IMR-90 (cell line): Measurements from ENCODE around the gene KRTAP5-6. TPM values are rescaled to one million over a fixed set of nuclear protein-coding genes. Genes with fewer than 3 reads are reported as not detected.

Source experiments
- ATAC-seq: fragments of 200-7000 bp; cut with Tn5 transposase; 2 replicates; pipeline ENCODE4 v1.9.1; 2020; ENCODE audit warnings: low read depth, mild to moderate bottlenecking, moderate library complexity
- BruUV-seq: library from RNA; stranded (reverse); fragments of 400-500 nt; replicated peaks from 2 replicates; lab custom pipeline; 2021; lab: Mats Ljungman, UMichigan
- CTCF ChIA-PET: fragments of 300-600 bp; formaldehyde crosslinking; extraction: SDS; loops from one replicate; lab custom pipeline; 2021; ENCODE audit warnings: antibody characterized with exemption; lab: Yijun Ruan, JAX
- POLR2A ChIA-PET: fragments of 300-600 bp; sonication (Branson Sonifier 250); formaldehyde crosslinking; loops from one replicate; lab custom pipeline; 2022; ENCODE audit warnings: antibody characterized with exemption; ENCODE audit not compliant: unreplicated experiment; lab: Charles Lee
- DNase-seq: peaks from one replicate; pipeline ENCODE4 v3.0.0; 2013
- H2AFZ ChIP-seq: replicated peaks from 2 replicates; pipeline ENCODE3; 2013; ENCODE audit warnings: low read length, mild to moderate bottlenecking; ENCODE audit not compliant: poor library complexity
- H2AK5ac ChIP-seq: 2 replicates; pipeline ENCODE4 v1.6.1; 2013; ENCODE audit warnings: low read depth, low read length, inconsistent platforms
- H2AK9ac ChIP-seq: replicated peaks from 2 replicates; pipeline ENCODE3; 2013; ENCODE audit warnings: mild to moderate bottlenecking, low read depth, low read length, moderate library complexity; ENCODE audit not compliant: poor library complexity
- H2BK120ac ChIP-seq: 2 replicates; pipeline ENCODE4 v1.6.1; 2013; ENCODE audit warnings: low read depth, low read length, inconsistent platforms
- H2BK15ac ChIP-seq: 3 replicates; pipeline ENCODE4 v1.6.1; 2013; ENCODE audit warnings: low read depth, low read length, inconsistent platforms
- H2BK20ac ChIP-seq: 2 replicates; pipeline ENCODE4 v1.6.1; 2013; ENCODE audit warnings: low read depth, mild to moderate bottlenecking, inconsistent platforms, low read length, moderate library complexity
- H2BK5ac ChIP-seq: 2 replicates; pipeline ENCODE4 v1.6.1; 2013; ENCODE audit warnings: mild to moderate bottlenecking, low read depth, low read length, inconsistent platforms; ENCODE audit not compliant: poor library complexity, severe bottlenecking
- H3K14ac ChIP-seq: replicated peaks from 2 replicates; pipeline ENCODE4 v1.6.1; 2013; ENCODE audit warnings: low read depth, low read length, inconsistent platforms
- H3K18ac ChIP-seq: 2 replicates; pipeline ENCODE4 v1.6.1; 2013; ENCODE audit warnings: low read depth, low read length, control low read depth
- H3K23ac ChIP-seq: 2 replicates; pipeline ENCODE4 v1.6.1; 2013; ENCODE audit warnings: low read depth, low read length, inconsistent platforms
- H3K27ac ChIP-seq: 2 replicates; pipeline ENCODE4 v1.5.1; 2013; ENCODE audit warnings: mild to moderate bottlenecking, control low read depth, low read length; ENCODE audit not compliant: insufficient read depth
- H3K27me3 ChIP-seq: 2 replicates; pipeline ENCODE4 v1.6.1; 2013; ENCODE audit warnings: low read length; ENCODE audit not compliant: control insufficient read depth, insufficient read depth
- H3K36me3 ChIP-seq: 2 replicates; pipeline ENCODE4 v1.6.1; 2013; ENCODE audit warnings: low read length, mixed read lengths; ENCODE audit not compliant: control insufficient read depth, insufficient read depth
- H3K4ac ChIP-seq: 2 replicates; pipeline ENCODE4 v1.6.1; 2013; ENCODE audit warnings: low read depth, low read length, inconsistent platforms
- H3K4me1 ChIP-seq: 2 replicates; pipeline ENCODE4 v1.6.1; 2013; ENCODE audit warnings: low read length, mixed read lengths; ENCODE audit not compliant: control insufficient read depth, insufficient read depth
- H3K4me2 ChIP-seq: 2 replicates; pipeline ENCODE4 v1.6.1; 2013; ENCODE audit warnings: low read depth, mild to moderate bottlenecking, control low read depth, low read length, moderate library complexity
- H3K4me3 ChIP-seq: 2 replicates; pipeline ENCODE4 v1.5.1; 2013; ENCODE audit warnings: low read depth, mild to moderate bottlenecking, control low read depth, low read length, moderate library complexity; ENCODE audit not compliant: insufficient read depth
- H3K56ac ChIP-seq: 2 replicates; pipeline ENCODE4 v1.6.1; 2013; ENCODE audit warnings: low read length, inconsistent platforms; ENCODE audit not compliant: insufficient read depth; ENCODE audit errors: extremely low read depth
- H3K79me1 ChIP-seq, 2 experiments: 2 replicates each; pipeline ENCODE4 v1.6.1; 2013; ENCODE audit warnings: low read length in 2 of 2, inconsistent platforms in 1 of 2, low read depth in 1 of 2
- H3K9ac ChIP-seq: 2 replicates; pipeline ENCODE4 v1.6.1; 2013; ENCODE audit warnings: low read depth, low read length, control low read depth
- H3K9me1 ChIP-seq: 2 replicates; pipeline ENCODE4 v1.6.1; 2013; ENCODE audit warnings: low read length, inconsistent platforms; ENCODE audit not compliant: insufficient read depth
- H3K9me3 ChIP-seq: 2 replicates; pipeline ENCODE4 v1.6.1; 2013; ENCODE audit warnings: low read length; ENCODE audit not compliant: control insufficient read depth, insufficient read depth
- H4K20me1 ChIP-seq: 2 replicates; pipeline ENCODE4 v1.6.1; 2013; ENCODE audit warnings: low read length, inconsistent platforms; ENCODE audit not compliant: insufficient read depth
- H4K5ac ChIP-seq: 2 replicates; pipeline ENCODE4 v1.6.1; 2013; ENCODE audit warnings: mild to moderate bottlenecking, low read depth, low read length, control low read depth
- H4K8ac ChIP-seq, 2 experiments: 2 replicates each; pipeline ENCODE4 v1.6.1; 2013; ENCODE audit warnings: low read depth in 2 of 2, low read length in 2 of 2, control low read depth in 1 of 2, inconsistent platforms in 1 of 2
- H4K91ac ChIP-seq: 2 replicates; pipeline ENCODE4 v1.6.1; 2013; ENCODE audit warnings: low read depth, low read length, inconsistent platforms; ENCODE audit not compliant: insufficient read depth
- BHLHE40 ChIP-seq: fragments of 150-350 bp; IDR thresholded peaks from 2 replicates; pipeline ENCODE4 v1.6.1; 2016; ENCODE audit warnings: mild to moderate bottlenecking, low read depth, low read length
- CHD1 ChIP-seq: IDR thresholded peaks from 2 replicates; pipeline ENCODE4 v1.6.1; 2012; ENCODE audit warnings: low read depth, low read length, improper control_type of control experiment
- FOS ChIP-seq: fragments of 150-350 bp; IDR thresholded peaks from 2 replicates; pipeline ENCODE4 v1.6.1; 2016; ENCODE audit warnings: low read depth, low read length
- MAFK ChIP-seq: IDR thresholded peaks from 2 replicates; pipeline ENCODE4 v1.6.1; 2012; ENCODE audit warnings: low read depth, low read length, improper control_type of control experiment
- MAZ ChIP-seq: IDR thresholded peaks from 2 replicates; pipeline ENCODE4 v1.6.1; 2012; ENCODE audit warnings: low read depth, mild to moderate bottlenecking, low read length, improper control_type of control experiment, moderate library complexity, borderline replicate concordance
- NFE2L2 ChIP-seq: fragments of 150-350 bp; IDR thresholded peaks from 2 replicates; pipeline ENCODE4 v1.6.1; 2016; ENCODE audit warnings: low read depth, mild to moderate bottlenecking, low read length
- POLR2A ChIP-seq: IDR thresholded peaks from 2 replicates; pipeline ENCODE4 v1.6.1; 2012; ENCODE audit warnings: mild to moderate bottlenecking, low read depth, low read length
- RAD21 ChIP-seq: IDR thresholded peaks from 2 replicates; pipeline ENCODE4 v1.6.1; 2012; ENCODE audit warnings: low read length, improper control_type of control experiment
- RCOR1 ChIP-seq: IDR thresholded peaks from 2 replicates; pipeline ENCODE4 v1.6.1; 2012; ENCODE audit warnings: mild to moderate bottlenecking, low read length, improper control_type of control experiment; ENCODE audit not compliant: insufficient replicate concordance
- RFX5 ChIP-seq: IDR thresholded peaks from 2 replicates; pipeline ENCODE4 v1.8.0; 2012; ENCODE audit warnings: low read depth, mild to moderate bottlenecking, low read length, moderate library complexity
- SMC3 ChIP-seq: fragments of 150-350 bp; IDR thresholded peaks from 2 replicates; pipeline ENCODE4 v1.6.1; 2016; ENCODE audit warnings: low read depth, mild to moderate bottlenecking, antibody characterized with exemption, low read length, moderate library complexity
- WGBS, 2 experiments: methylation state at CpG; one replicate each; pipeline versions ENCODE4 v1.1.5 to v1.1.7; 2013; ENCODE audit warnings: missing lambda C conversion rate in 2 of 2; ENCODE audit not compliant: insufficient read length in 1 of 2; ENCODE audit errors: extremely low coverage in 2 of 2; 5-methylcytosine and 5-hydroxymethylcytosine counted together
- dilution Hi-C: fragments of 300-500 bp; cut with HindIII; formaldehyde crosslinking; loops from one replicate; pipeline ENCODE4 v1.14.3; 2018; ENCODE audit warnings: low sequenced_read_pairs; ENCODE audit not compliant: unreplicated experiment
- in situ Hi-C: fragments of 300-500 bp; cut with MboI; formaldehyde crosslinking; loops from 3 replicates; pipeline ENCODE4 v1.14.3; 2019; ENCODE audit warnings: low sequenced_read_pairs, inconsistent platforms, mixed read lengths
- intact Hi-C: fragments of 100-400 bp; cut with micrococcal nuclease; formaldehyde crosslinking; loops from 2 replicates; pipeline ENCODE4 v1.10.0; 2022
- polyA plus RNA-seq, 3 experiments: library from polyadenylated mRNA; depleted of rRNA; stranded (reverse); fragments of >200 nt; gene quantifications; 2 replicates each; pipeline ENCODE4 v1.2.3, GENCODE V29; 2012; ENCODE audit warnings: low replicate concordance in 1 of 3
- total RNA-seq: library from RNA; depleted of rRNA; stranded (reverse); fragments of >200 nt; gene quantifications from 2 replicates; pipeline ENCODE4 v1.2.3, GENCODE V29; 2012
- TF ChIP-seq, protein P1 (sequence below): fragments of 150-350 bp; IDR thresholded peaks from 2 replicates; pipeline ENCODE4 v1.6.1; 2016; ENCODE audit warnings: low read depth, mild to moderate bottlenecking, low read length, moderate library complexity, borderline replicate concordance
- TF ChIP-seq, protein P2 (sequence below): fragments of 150-350 bp; IDR thresholded peaks from 2 replicates; pipeline ENCODE4 v1.6.1; 2017; ENCODE audit warnings: mild to moderate bottlenecking, antibody characterized with exemption, low read length, low read depth

The KRTAP5-6 gene
- total and polyA plus RNA-seq, 2 of the 4 experiments (the other 2 are of a cell fraction): not detected

DNA sequence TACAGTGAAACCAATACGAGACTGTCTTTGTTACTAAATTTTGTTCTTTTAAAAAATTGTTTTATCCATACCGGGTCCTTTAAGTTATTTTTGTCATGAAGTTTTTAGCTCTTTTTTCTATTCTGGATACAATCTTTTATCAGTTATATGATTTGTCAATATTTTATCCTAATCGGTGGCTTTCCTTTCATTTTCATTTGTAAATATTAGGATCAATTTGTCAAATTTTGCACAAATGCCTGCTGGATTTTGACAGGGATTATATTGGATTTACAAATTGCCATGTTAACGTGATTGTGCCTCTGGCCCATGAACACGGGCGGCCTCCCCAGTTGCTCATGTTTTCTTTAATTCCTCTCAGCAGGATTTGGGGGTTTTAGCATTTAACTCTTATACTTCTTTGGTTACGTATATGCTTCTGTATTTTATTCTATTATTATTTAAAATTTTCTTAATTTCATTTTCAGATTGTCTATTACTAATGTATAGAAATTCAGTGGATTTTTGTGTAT lies 20.7 kb upstream of the KRTAP5-6 start:
- no peak overlapping the region for H2AK9ac ChIP-seq
- no peak overlapping the region for H3K23ac ChIP-seq
- H3K9me1 ChIP-seq: no peaks in the 10 kb centered on the region
- no peak overlapping the region for H3K14ac ChIP-seq
- POLR2A ChIA-PET: no interaction called here
- no peak overlapping the region for H3K9ac ChIP-seq
- no peak overlapping the region for H4K8ac ChIP-seq
- no CpG with 5 or more reads among the region's 7 CpGs for WGBS, 2 experiments
- H4K5ac ChIP-seq: no peak overlapping the region
- H3K56ac ChIP-seq: no peak overlapping the region
- BruUV-seq: no TSS peak
- H2AK5ac ChIP-seq: no peak overlapping the region
- no peak overlapping the region for H3K4me3 ChIP-seq
- H3K4me2 ChIP-seq: no peak overlapping the region
- no peak overlapping the region for H4K91ac ChIP-seq
- no peak for DNase-seq
- H2BK15ac ChIP-seq: no peak overlapping the region
- dilution Hi-C loops: no loop called here
- peaks cover 40% of the 10 kb centered on the region for H3K27me3 ChIP-seq
- H2BK20ac ChIP-seq: no peak overlapping the region
- no peak for ATAC-seq
- CTCF ChIA-PET: no interaction called here
- H3K27ac ChIP-seq: no peak overlapping the region
- TF ChIP-seq MAZ: no peak
- TF ChIP-seq, protein P1, sequence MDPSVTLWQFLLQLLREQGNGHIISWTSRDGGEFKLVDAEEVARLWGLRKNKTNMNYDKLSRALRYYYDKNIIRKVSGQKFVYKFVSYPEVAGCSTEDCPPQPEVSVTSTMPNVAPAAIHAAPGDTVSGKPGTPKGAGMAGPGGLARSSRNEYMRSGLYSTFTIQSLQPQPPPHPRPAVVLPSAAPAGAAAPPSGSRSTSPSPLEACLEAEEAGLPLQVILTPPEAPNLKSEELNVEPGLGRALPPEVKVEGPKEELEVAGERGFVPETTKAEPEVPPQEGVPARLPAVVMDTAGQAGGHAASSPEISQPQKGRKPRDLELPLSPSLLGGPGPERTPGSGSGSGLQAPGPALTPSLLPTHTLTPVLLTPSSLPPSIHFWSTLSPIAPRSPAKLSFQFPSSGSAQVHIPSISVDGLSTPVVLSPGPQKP: no peak
- TF ChIP-seq SMC3: no peak
- TF ChIP-seq RCOR1: no peak
- TF ChIP-seq RAD21: no peak
- TF ChIP-seq NFE2L2: no peak
- TF ChIP-seq RFX5: no peak
- TF ChIP-seq FOS: no peak
- TF ChIP-seq POLR2A: no peak
- TF ChIP-seq BHLHE40: no peak
- TF ChIP-seq, protein P2, sequence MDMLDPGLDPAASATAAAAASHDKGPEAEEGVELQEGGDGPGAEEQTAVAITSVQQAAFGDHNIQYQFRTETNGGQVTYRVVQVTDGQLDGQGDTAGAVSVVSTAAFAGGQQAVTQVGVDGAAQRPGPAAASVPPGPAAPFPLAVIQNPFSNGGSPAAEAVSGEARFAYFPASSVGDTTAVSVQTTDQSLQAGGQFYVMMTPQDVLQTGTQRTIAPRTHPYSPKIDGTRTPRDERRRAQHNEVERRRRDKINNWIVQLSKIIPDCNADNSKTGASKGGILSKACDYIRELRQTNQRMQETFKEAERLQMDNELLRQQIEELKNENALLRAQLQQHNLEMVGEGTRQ: no peak
- no peak for TF ChIP-seq MAFK
- no peak for TF ChIP-seq CHD1
- no peaks in the 10 kb centered on the region for H4K20me1 ChIP-seq
- H2BK5ac ChIP-seq: no peak overlapping the region
- H3K36me3 ChIP-seq: no peaks in the 10 kb centered on the region
- intact Hi-C loops: no loop called here
- H2AFZ ChIP-seq: no peak overlapping the region
- H2BK120ac ChIP-seq: no peak overlapping the region
- no peak overlapping the region for H3K18ac ChIP-seq
- in situ Hi-C loops: no loop called here
- H3K4ac ChIP-seq: no peak overlapping the region
- H3K4me1 ChIP-seq: no peaks in the 10 kb centered on the region
- H3K79me1 ChIP-seq: no peaks in the 10 kb centered on the region
- H3K9me3 ChIP-seq: peaks cover 4% of the 10 kb centered on the region; the same call in 1 of the 2 replicates
